GM12878 (cell line): Measurements from ENCODE around the gene PPP3CA. TPM values are rescaled to one million over a fixed set of nuclear protein-coding genes. Genes with fewer than 3 reads are reported as not detected.

Source experiments
- ATAC-seq: fragments of 200-7000 bp; cut with Tn5 transposase; 3 replicates; pipeline ENCODE4 v1.9.1; 2020; ENCODE audit warnings: mild to moderate bottlenecking, moderate library complexity
- BruUV-seq: library from RNA; stranded (reverse); fragments of 400-500 nt; replicated peaks from 2 replicates; lab custom pipeline; 2021; lab: Mats Ljungman, UMichigan
- CTCF ChIA-PET: fragments of 300-600 bp; sonication (Branson Sonifier 250); formaldehyde crosslinking; extraction: SDS; loops from one replicate; lab custom pipeline; 2021; ENCODE audit warnings: inconsistent platforms; lab: Yijun Ruan, JAX
- POLR2A ChIA-PET: fragments of 350-600 bp; formaldehyde crosslinking; extraction: SDS; loops from one replicate; lab custom pipeline; 2021; ENCODE audit warnings: inconsistent platforms; lab: Charles Lee
- RAD21 ChIA-PET: fragments of 300-600 bp; sonication (Branson Sonifier 250); formaldehyde crosslinking; loops from one replicate; lab custom pipeline; 2023; ENCODE audit warnings: antibody characterized with exemption; ENCODE audit not compliant: unreplicated experiment; lab: Charles Lee
- SMC1A ChIA-PET: fragments of 300-600 bp; sonication (Branson Sonifier 250); formaldehyde crosslinking; loops from one replicate; lab custom pipeline; 2023; ENCODE audit not compliant: unreplicated experiment, uncharacterized antibody; lab: Charles Lee
- DNase-seq: peaks from one replicate; pipeline ENCODE4 v3.0.0-alpha.2; 2011; ENCODE audit warnings: low read depth, low spot score
- FAIRE-seq: peaks from 3 replicates; lab custom pipeline; 2011; peaks lifted over from hg19 to GRCh38; lab: Jason Lieb, UNC
- H2AFZ ChIP-seq: 2 replicates; pipeline ENCODE4 v1.6.0; 2011; ENCODE audit warnings: low read depth, low read length, control low read depth; ENCODE audit not compliant: control insufficient read depth
- H3K27ac ChIP-seq: 2 replicates; pipeline ENCODE4 v1.5.1; 2011; ENCODE audit warnings: control low read depth; ENCODE audit not compliant: control insufficient read depth, insufficient read depth
- H3K27me3 ChIP-seq, 2 experiments: replicated peaks in 1 of 2; 2 replicates each; pipeline versions ENCODE4 v1.6.0 to v1.6.1; 2011; ENCODE audit warnings: low read length in 1 of 2; ENCODE audit not compliant: control insufficient read depth in 2 of 2, insufficient read depth in 2 of 2
- H3K36me3 ChIP-seq, 2 experiments: 2 replicates each; pipeline ENCODE4 v1.5.1; 2011; ENCODE audit warnings: low read length in 1 of 2; ENCODE audit not compliant: control insufficient read depth in 2 of 2, insufficient read depth in 2 of 2
- H3K4me1 ChIP-seq: 2 replicates; pipeline ENCODE4 v1.6.1; 2011; ENCODE audit warnings: mild to moderate bottlenecking, low read length, moderate library complexity, mixed read lengths; ENCODE audit not compliant: control insufficient read depth, insufficient read depth
- H3K4me2 ChIP-seq: 2 replicates; pipeline ENCODE4 v1.6.0; 2011; ENCODE audit warnings: control low read depth; ENCODE audit not compliant: control insufficient read depth, insufficient read depth
- H3K4me3 ChIP-seq: fragments of 200-600 bp; sonication (generic); 2 replicates; pipeline ENCODE4 v1.5.1; 2016
- H3K79me2 ChIP-seq: 2 replicates; pipeline ENCODE4 v1.6.0; 2011; ENCODE audit warnings: low read length; ENCODE audit not compliant: control insufficient read depth, insufficient read depth
- H3K9ac ChIP-seq: 2 replicates; pipeline ENCODE4 v1.8.0; 2011; ENCODE audit warnings: low read length, control low read depth, mixed read lengths; ENCODE audit not compliant: control insufficient read depth, insufficient read depth
- H3K9me3 ChIP-seq: replicated peaks from 3 replicates; pipeline ENCODE4 v1.5.1; 2011; ENCODE audit warnings: mild to moderate bottlenecking, low read length; ENCODE audit not compliant: control insufficient read depth, insufficient read depth
- H4K20me1 ChIP-seq: 2 replicates; pipeline ENCODE4 v1.6.0; 2011; ENCODE audit not compliant: control insufficient read depth, insufficient read depth
- BACH1 ChIP-seq: fragments of 450-650 bp; IDR thresholded peaks from 2 replicates; pipeline ENCODE4 v1.6.1; 2017; ENCODE audit warnings: mild to moderate bottlenecking, borderline replicate concordance
- CEBPB ChIP-seq, 2 experiments: fragments of 150-350 bp in 1 of 2; IDR thresholded peaks; 2 replicates each; pipeline ENCODE4 v1.6.1; 2012 to 2014; ENCODE audit warnings: low read depth in 2 of 2, low read length in 2 of 2, borderline replicate concordance in 1 of 2, inconsistent platforms in 1 of 2
- MYB ChIP-seq: fragments of 150-350 bp; IDR thresholded peaks from 2 replicates; pipeline ENCODE4 v1.6.1; 2014; ENCODE audit warnings: mild to moderate bottlenecking, low read depth, low read length, borderline replicate concordance
- TAF1 ChIP-seq: IDR thresholded peaks from 2 replicates; pipeline ENCODE4 v1.6.1; 2011; ENCODE audit warnings: mild to moderate bottlenecking, low read depth, low read length, borderline replicate concordance
- TCF3 ChIP-seq: IDR thresholded peaks from 2 replicates; pipeline ENCODE4 v1.6.1; 2012; ENCODE audit warnings: low read depth, mild to moderate bottlenecking, low read length, borderline replicate concordance; ENCODE audit not compliant: insufficient read depth
- ZNF24 ChIP-seq: fragments of 450-650 bp; IDR thresholded peaks from 2 replicates; pipeline ENCODE4 v1.6.1; 2017; ENCODE audit warnings: antibody characterized with exemption, mild to moderate bottlenecking
- WGBS: methylation state at CpG from one replicate; pipeline ENCODE4 v1.1.6; 2016; ENCODE audit warnings: low lambda C conversion rate; ENCODE audit not compliant: insufficient replicate concordance, insufficient coverage; ENCODE audit errors: missing lambda C conversion rate; 5-methylcytosine and 5-hydroxymethylcytosine counted together
- in situ Hi-C: fragments of 300-500 bp; cut with MboI; formaldehyde crosslinking; loops from 9 replicates; pipeline ENCODE4 v1.14.3; 2018; ENCODE audit warnings: mixed read lengths
- intact Hi-C: fragments of 100-400 bp; cut with micrococcal nuclease; formaldehyde crosslinking; loops from one replicate; pipeline ENCODE4 v1.14.2; 2022; ENCODE audit not compliant: unreplicated experiment
- polyA plus RNA-seq, 11 experiments: library from polyadenylated mRNA; depleted of rRNA in 4 of 11; unstranded in 6 of 11; stranded (reverse) in 5 of 11; fragments of >200 nt; fragmentation: Nextera tagmentation in 4 of 11; fragmentation: Illumina TruSeq in 1 of 11; extraction: Ambion mirVana in 4 of 11; extraction: Trizol in 1 of 11; gene quantifications; 1 replicate in 1 of 11; 2 replicates in 10 of 11; pipeline versions ENCODE4 v1.2.1 to v1.2.3, GENCODE V29; 2011 to 2016; ENCODE audit warnings: inconsistent platforms in 2 of 11, missing spikeins in 2 of 11, low read depth in 1 of 11
- total RNA-seq, 4 experiments: library from RNA; depleted of rRNA in 3 of 4; stranded (reverse); fragments of >200 nt in 3 of 4; fragmentation: Illumina TruSeq in 1 of 4; extraction: Trizol in 1 of 4; gene quantifications; 2 replicates each; pipeline versions ENCODE4 v1.2.1 to v1.2.3, GENCODE V29; 2013 to 2021

Gene PPP3CA
- total and polyA plus RNA-seq, 10 of the 15 experiments (the other 5 are each of a cell fraction or from before 2014, with no cell fraction given): 0.33 to 9.0 (median 1.0) TPM

DNA sequence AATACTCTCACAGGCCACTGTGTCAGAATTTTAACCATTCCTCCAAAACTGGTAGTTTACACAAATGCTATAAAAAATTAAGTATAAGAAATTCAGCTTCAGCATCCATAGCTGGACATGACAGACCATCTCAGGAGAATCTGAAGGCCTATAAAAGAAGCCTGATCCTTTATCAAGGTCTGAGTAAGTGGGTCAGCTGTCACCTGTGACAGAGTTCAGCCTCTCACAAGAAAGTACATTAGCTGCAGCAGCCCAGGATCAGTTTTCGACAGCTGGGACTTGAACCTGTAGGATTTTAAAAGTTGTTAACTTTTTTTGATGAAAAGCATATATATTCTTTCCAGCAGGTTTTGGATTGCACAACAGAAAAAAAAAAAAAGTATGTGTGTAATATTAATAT, 60.7 kb downstream of the PPP3CA start:
- ChIA-PET CTCF (interaction anchor here (0.7 kb wide), 1 partner anchor 11 kb away, joined by 3 read pairs; no protein-coding TSS in a partner anchor), POLR2A (no interaction called here), SMC1A (interaction anchor here (1.6 kb wide), 1 partner anchor 20 kb away, joined by 6 read pairs; no protein-coding TSS in a partner anchor), RAD21 (no interaction called here)
- no peak overlapping the region for H3K4me3 ChIP-seq
- no peaks in the 10 kb centered on the region for H3K9me3 ChIP-seq
- no peak overlapping the region for H2AFZ ChIP-seq
- ATAC-seq: no peak
- TF ChIP-seq TAF1 (no peak), ZNF24 (no peak), BACH1 (no peak), CEBPB (IDR thresholded peaks at IDR 0.05; ENCODE audit: borderline replicate concordance in 1 of 2, low read depth in 2 of 2, low read length in 2 of 2) (no peak)
- intact Hi-C loops: no loop called here
- FAIRE-seq: no peak
- no peak for DNase-seq
- H3K27ac ChIP-seq: no peak overlapping the region
- H3K9ac ChIP-seq: no peak overlapping the region
- no peak overlapping the region for H3K4me2 ChIP-seq
- peaks cover 2% of the 10 kb centered on the region; the same call in 1 of the 2 replicates for H3K4me1 ChIP-seq
- WGBS: 96% methylated on average over 1 of the region's 1 CpG
- H3K27me3 ChIP-seq: no peaks in the 10 kb centered on the region
- H3K36me3 ChIP-seq: no peaks in the 10 kb centered on the region
- in situ Hi-C loops: no loop called here
- BruUV-seq: no TSS peak
- H4K20me1 ChIP-seq: no peaks in the 10 kb centered on the region
- H3K79me2 ChIP-seq: no peaks in the 10 kb centered on the region

DNA sequence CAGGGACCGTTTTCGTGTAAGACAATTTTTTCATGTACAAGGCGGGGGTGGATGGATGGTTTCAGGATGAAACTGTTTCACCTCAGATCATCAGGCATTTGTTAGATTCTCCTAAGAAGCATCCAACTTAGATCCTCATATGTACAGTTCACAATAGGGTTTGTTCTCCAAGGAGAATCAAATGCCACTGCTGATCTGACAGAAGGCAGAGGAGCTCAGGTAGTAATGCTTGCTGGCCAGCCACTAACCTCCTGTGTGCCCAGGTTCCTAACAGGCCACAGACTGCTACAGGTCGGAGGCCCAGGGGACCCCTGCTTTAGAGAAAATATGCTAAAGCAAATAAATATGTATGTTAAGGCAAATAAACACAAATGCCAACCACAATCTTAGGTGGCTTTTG, 61.3 kb downstream of the PPP3CA start:
- Histone ChIP-seq H3K4me3 (no peak overlapping the region), H3K27me3 (no peaks in the 10 kb centered on the region), H3K4me2 (no peak overlapping the region), H3K4me1 (peaks cover 2% of the 10 kb centered on the region; the same call in 1 of the 2 replicates), H3K27ac (no peak overlapping the region), H2AFZ (no peak overlapping the region), H3K9me3 (no peaks in the 10 kb centered on the region), H3K9ac (no peak overlapping the region), H3K36me3 (no peaks in the 10 kb centered on the region), H4K20me1 (no peaks in the 10 kb centered on the region), H3K79me2 (no peaks in the 10 kb centered on the region)
- WGBS: 96% methylated on average over 4 of the region's 4 CpGs
- FAIRE-seq: no peak
- no peak for DNase-seq
- ChIA-PET POLR2A (no interaction called here), SMC1A (no interaction called here), RAD21 (no interaction called here), CTCF (interaction anchor here (0.6 kb wide), 1 partner anchor 20 kb away, joined by 3 read pairs; no protein-coding TSS in a partner anchor)
- no TSS peak for BruUV-seq
- intact Hi-C loops: no loop called here
- in situ Hi-C loops: no loop called here
- ATAC-seq: no peak
- TF ChIP-seq MYB (no peak), TCF3 (no peak)
